HepG2 (cell line): ENCODE results near the gene CPS1. TPM values are rescaled to one million over a fixed set of nuclear protein-coding genes. Genes with fewer than 3 reads are reported as not detected.

Source experiments
- ATAC-seq: fragments of 200-7000 bp; cut with Tn5 transposase; 3 replicates; pipeline ENCODE4 v1.9.1; 2020; ENCODE audit warnings: mild to moderate bottlenecking, moderate library complexity
- BruUV-seq: library from RNA; stranded (reverse); fragments of 400-500 nt; replicated peaks from 2 replicates; lab custom pipeline; 2021; lab: Mats Ljungman, UMichigan
- CTCF ChIA-PET: fragments of 300-600 bp; formaldehyde crosslinking; extraction: SDS; loops from one replicate; lab custom pipeline; 2021; ENCODE audit warnings: low total read pairs, inconsistent platforms, low intra/inter-chr PET ratio; lab: Yijun Ruan, JAX
- POLR2A ChIA-PET: fragments of 350-600 bp; sonication (Branson Sonifier 250); formaldehyde crosslinking; loops from one replicate; lab custom pipeline; 2020; ENCODE audit warnings: antibody characterized with exemption, inconsistent platforms; lab: Yijun Ruan, JAX
- DNase-seq: peaks from one replicate; pipeline ENCODE4 v3.0.0-alpha.2; 2015; ENCODE audit warnings: low spot score
- FAIRE-seq: peaks from 3 replicates; lab custom pipeline; 2011; peaks lifted over from hg19 to GRCh38; lab: Jason Lieb, UNC
- H2AFZ ChIP-seq: one replicate; pipeline ENCODE4 v1.6.1; 2011; ENCODE audit warnings: low read length, inconsistent platforms
- H3K27ac ChIP-seq: fragments of 300-600 bp; 3 replicates; pipeline ENCODE4 v1.8.0; 2011; ENCODE audit warnings: mixed run types, mild to moderate bottlenecking, mixed read lengths, low read length, inconsistent platforms; ENCODE audit not compliant: insufficient read depth; ENCODE audit errors: extremely low read length
- H3K27me3 ChIP-seq, 2 experiments: fragments of 200-600 bp in 1 of 2; 2 replicates in 1 of 2; 3 replicates in 1 of 2; pipeline versions ENCODE4 v1.6.0 to v1.8.0; 2011; ENCODE audit warnings: low read length in 2 of 2, mild to moderate bottlenecking in 2 of 2, moderate library complexity in 2 of 2, inconsistent platforms in 1 of 2; ENCODE audit not compliant: insufficient read depth in 2 of 2, control insufficient read depth in 1 of 2
- H3K36me3 ChIP-seq, 2 experiments: fragments of 200-600 bp in 1 of 2; replicated peaks in 1 of 2; 2 replicates in 1 of 2; 3 replicates in 1 of 2; pipeline versions ENCODE4 v1.5.1 to v1.8.0; 2011; ENCODE audit warnings: low read length in 2 of 2, inconsistent platforms in 1 of 2; ENCODE audit not compliant: insufficient read depth in 2 of 2, control insufficient read depth in 1 of 2
- H3K4me1 ChIP-seq: 2 replicates; pipeline ENCODE4 v1.5.1; 2012; ENCODE audit warnings: low read length, inconsistent platforms; ENCODE audit not compliant: insufficient read depth
- H3K4me2 ChIP-seq: 2 replicates; pipeline ENCODE4 v1.6.0; 2011; ENCODE audit warnings: low read depth, low read length, inconsistent platforms
- H3K4me3 ChIP-seq, 3 experiments: fragments of 200-600 bp in 1 of 3; sonication (generic), shearing (Covaris generic) in 1 of 3; replicated peaks in 1 of 3; 2 replicates each; pipeline ENCODE4 v1.5.1; 2011 to 2016; ENCODE audit warnings: low read length in 3 of 3, inconsistent platforms in 2 of 3, low read depth in 2 of 3, mild to moderate bottlenecking in 2 of 3, control low read depth in 1 of 3, mixed read lengths in 1 of 3; ENCODE audit not compliant: insufficient read depth in 1 of 3
- H3K79me2 ChIP-seq: one replicate; pipeline ENCODE4 v1.6.1; 2011; ENCODE audit warnings: low read length, inconsistent platforms; ENCODE audit not compliant: insufficient read depth
- H3K9ac ChIP-seq: 2 replicates; pipeline ENCODE4 v1.6.0; 2011; ENCODE audit warnings: mild to moderate bottlenecking, low read depth, low read length, inconsistent platforms; ENCODE audit not compliant: insufficient read depth
- H3K9me3 ChIP-seq: 2 replicates; pipeline ENCODE4 v1.5.1; 2012; ENCODE audit warnings: mild to moderate bottlenecking, low read length
- H4K20me1 ChIP-seq: 2 replicates; pipeline ENCODE4 v1.6.0; 2011; ENCODE audit warnings: inconsistent platforms, mild to moderate bottlenecking, low read length, moderate library complexity; ENCODE audit not compliant: insufficient read depth
- ARNTL ChIP-seq: sonication (generic); formaldehyde crosslinking; IDR thresholded peaks from 2 replicates; pipeline ENCODE4 v1.4.0; 2020; ENCODE audit warnings: mild to moderate bottlenecking, missing genetic modification reagents
- ERF ChIP-seq: IDR thresholded peaks from 2 replicates; pipeline ENCODE4 v1.6.1; 2018; ENCODE audit warnings: missing biosample characterization, missing genetic modification reagents
- HOMEZ ChIP-seq: IDR thresholded peaks from 2 replicates; pipeline ENCODE4 v1.6.1; 2016; ENCODE audit warnings: low read depth
- KDM5B ChIP-seq: sonication (generic); formaldehyde crosslinking; IDR thresholded peaks from 2 replicates; pipeline ENCODE4 v1.4.0; 2020; ENCODE audit warnings: missing genetic modification reagents, mild to moderate bottlenecking, borderline replicate concordance
- NPAS2 ChIP-seq: sonication (generic); formaldehyde crosslinking; IDR thresholded peaks from 2 replicates; pipeline ENCODE4 v1.8.0; 2022; ENCODE audit warnings: mild to moderate bottlenecking, missing genetic modification reagents, borderline replicate concordance
- REPIN1 ChIP-seq: sonication (generic); formaldehyde crosslinking; IDR thresholded peaks from 2 replicates; pipeline ENCODE4 v1.8.0; 2022; ENCODE audit warnings: missing genetic modification reagents, low read depth, mild to moderate bottlenecking, borderline replicate concordance
- SMARCE1 ChIP-seq: fragments of 450-650 bp; IDR thresholded peaks from 2 replicates; pipeline ENCODE4 v1.6.1; 2017; ENCODE audit warnings: borderline replicate concordance
- SYNCRIP ChIP-seq: fragments of 200-400 bp; formaldehyde crosslinking; IDR thresholded peaks from 2 replicates; pipeline ENCODE4 v1.6.1; 2018; ENCODE audit warnings: mild to moderate bottlenecking, low read depth, low read length; ENCODE audit not compliant: insufficient read depth
- TCF12 ChIP-seq, 2 experiments: fragments of 450-650 bp in 1 of 2; sonication (generic) in 1 of 2; formaldehyde crosslinking in 1 of 2; IDR thresholded peaks; 2 replicates each; pipeline versions ENCODE4 v1.6.1 to v1.8.0; 2017 to 2022; ENCODE audit warnings: antibody characterized with exemption in 1 of 2, mild to moderate bottlenecking in 1 of 2, missing genetic modification reagents in 1 of 2, moderate library complexity in 1 of 2
- ZFP1 ChIP-seq: IDR thresholded peaks from 2 replicates; pipeline ENCODE4 v1.6.1; 2016
- ZFP36L2 ChIP-seq: sonication (generic); formaldehyde crosslinking; IDR thresholded peaks from 2 replicates; pipeline ENCODE4 v1.4.0; 2020; ENCODE audit warnings: missing genetic modification reagents
- ZKSCAN8 ChIP-seq: IDR thresholded peaks from 2 replicates; pipeline ENCODE4 v1.6.1; 2016; ENCODE audit warnings: borderline replicate concordance, missing genetic modification reagents, missing compliant biosample characterization
- ZNF101 ChIP-seq: sonication (generic); formaldehyde crosslinking; IDR thresholded peaks from 2 replicates; pipeline ENCODE4 v1.4.0; 2020; ENCODE audit warnings: mild to moderate bottlenecking, low read depth, missing genetic modification reagents, borderline replicate concordance
- ZNF263 ChIP-seq: sonication (generic); formaldehyde crosslinking; IDR thresholded peaks from 2 replicates; pipeline ENCODE4 v1.4.0; 2020; ENCODE audit warnings: missing genetic modification reagents
- ZNF563 ChIP-seq: sonication (generic); formaldehyde crosslinking; IDR thresholded peaks from 2 replicates; pipeline ENCODE4 v1.8.0; 2022; ENCODE audit warnings: mild to moderate bottlenecking, moderate library complexity, missing genetic modification reagents
- ZNF672 ChIP-seq: sonication (generic); formaldehyde crosslinking; IDR thresholded peaks from 2 replicates; pipeline ENCODE4 v1.8.1; 2022; ENCODE audit warnings: missing genetic modification reagents
- WGBS: methylation state at CpG from one replicate; pipeline ENCODE4 v1.1.6; 2017; ENCODE audit warnings: low lambda C conversion rate; 5-methylcytosine and 5-hydroxymethylcytosine counted together
- in situ Hi-C: cut with HindIII; loops from 2 replicates; pipeline ENCODE4 v1.10.0; 2017; ENCODE audit warnings: low pct_unique_long_range_greater_than_20kb; ENCODE audit not compliant: extremely low pct_ligation_motif_present
- intact Hi-C: fragments of 100-400 bp; cut with micrococcal nuclease; formaldehyde crosslinking; loops from one replicate; pipeline ENCODE4 v1.10.0; 2022; ENCODE audit not compliant: unreplicated experiment
- polyA plus RNA-seq, 8 experiments: library from polyadenylated mRNA; depleted of rRNA in 3 of 8; stranded (reverse) in 7 of 8; unstranded in 1 of 8; fragments of >200 nt; fragmentation: Illumina TruSeq in 4 of 8; extraction: Trizol in 4 of 8; gene quantifications; 2 replicates each; pipeline versions ENCODE4 v1.2.1 to v1.2.3, GENCODE V29; 2011 to 2016; ENCODE audit warnings: low read depth in 4 of 8, missing spikeins in 1 of 8, mixed read lengths in 1 of 8; ENCODE audit not compliant: insufficient read depth in 1 of 8
- total RNA-seq, 5 experiments: library from RNA; depleted of rRNA; stranded (reverse); fragments of >200 nt; fragmentation: Illumina TruSeq; extraction: Trizol; gene quantifications; 2 replicates each; pipeline ENCODE4 v1.2.3, GENCODE V29; 2016; ENCODE audit warnings: low read depth in 1 of 5
- TF ChIP-seq, protein P1 (sequence below): sonication (generic); formaldehyde crosslinking; IDR thresholded peaks from 2 replicates; pipeline ENCODE4 v1.4.0; 2020; ENCODE audit warnings: missing genetic modification reagents, low read depth, mild to moderate bottlenecking, borderline replicate concordance

CPS1 gene
- total and polyA plus RNA-seq, 2 of the 13 experiments (the other 11 are each of a cell fraction or from before 2014, with no cell fraction given) = 24.4 to 51.7 TPM

GRCh38 chr2:210592726-210593125 lies 36.3 kb downstream of the CPS1 start:
- no TSS peak for BruUV-seq
- intact Hi-C loops = no loop called here
- H2AFZ ChIP-seq = no peak overlapping the region
- no peak overlapping the region for H3K9ac ChIP-seq
- H3K27me3 ChIP-seq = no peaks in the 10 kb centered on the region
- no peaks in the 10 kb centered on the region for H3K9me3 ChIP-seq
- TF ChIP-seq NPAS2 (CRISPR knock-in tag) (no peak), SYNCRIP (no peak), REPIN1 (CRISPR knock-in tag) (no peak)
- H3K79me2 ChIP-seq = no peaks in the 10 kb centered on the region
- ChIA-PET CTCF (no interaction called here), POLR2A (no interaction called here)
- H4K20me1 ChIP-seq = no peaks in the 10 kb centered on the region
- DNase-seq = no peak
- H3K4me1 ChIP-seq = no peaks in the 10 kb centered on the region
- no peaks in the 10 kb centered on the region; a peak in 1 of 5 replicates for H3K36me3 ChIP-seq
- no peak for FAIRE-seq
- H3K4me3 ChIP-seq = no peak overlapping the region
- no peak for ATAC-seq
- H3K27ac ChIP-seq = no peak overlapping the region
- 94% methylated on average over 4 of the region's 4 CpGs for WGBS
- in situ Hi-C loops = no loop called here
- H3K4me2 ChIP-seq = no peak overlapping the region

DNA sequence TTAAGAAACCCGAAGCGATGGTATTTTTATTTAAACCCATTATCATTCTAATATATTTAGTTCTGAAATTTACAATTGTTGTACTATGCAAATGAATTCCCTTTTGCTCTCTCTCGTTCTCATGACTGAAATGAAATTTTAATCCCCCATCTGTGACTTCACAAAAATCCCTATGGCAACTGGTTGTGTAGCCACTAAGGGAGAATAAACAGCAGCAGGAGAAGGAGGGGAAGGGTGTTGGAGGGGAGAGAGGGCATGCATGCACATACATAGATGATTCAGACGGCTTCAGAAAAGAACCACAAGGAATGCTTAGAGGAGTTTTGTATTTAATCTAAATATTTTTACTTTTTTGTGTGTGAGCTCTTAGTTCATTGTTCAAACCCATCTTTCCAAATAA lies 36.8 kb downstream of the CPS1 start:
- ChIA-PET POLR2A (no interaction called here), CTCF (no interaction called here)
- no peak overlapping the region for H3K4me2 ChIP-seq
- no peaks in the 10 kb centered on the region; a peak in 1 of 5 replicates for H3K36me3 ChIP-seq
- H3K9ac ChIP-seq = no peak overlapping the region
- 96% methylated on average over 4 of the region's 4 CpGs for WGBS
- no peak for DNase-seq
- no peak for TF ChIP-seq ZFP1 (CRISPR knock-in tag)
- TF ChIP-seq TCF12 (IDR thresholded peaks at IDR 0.05) = no peak
- TF ChIP-seq TCF12 (CRISPR knock-in tag; IDR thresholded peaks at IDR 0.05) = no peak
- TF ChIP-seq HOMEZ (CRISPR knock-in tag) = no peak
- TF ChIP-seq, protein P1, sequence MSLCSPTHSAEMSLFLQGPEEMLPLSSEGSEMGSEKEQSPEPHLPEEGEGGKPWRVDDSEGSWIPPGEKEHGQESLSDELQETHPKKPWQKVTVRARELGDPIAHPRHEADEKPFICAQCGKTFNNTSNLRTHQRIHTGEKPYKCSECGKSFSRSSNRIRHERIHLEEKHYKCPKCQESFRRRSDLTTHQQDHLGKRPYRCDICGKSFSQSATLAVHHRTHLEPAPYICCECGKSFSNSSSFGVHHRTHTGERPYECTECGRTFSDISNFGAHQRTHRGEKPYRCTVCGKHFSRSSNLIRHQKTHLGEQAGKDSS (CRISPR knock-in tag) = no peak
- no peak for TF ChIP-seq ZNF101 (CRISPR knock-in tag)
- no peak for TF ChIP-seq ERF
- TF ChIP-seq ZNF672 = no peak
- no peak for TF ChIP-seq ARNTL
- TF ChIP-seq ZKSCAN8 = no peak
- no peak for TF ChIP-seq ZFP36L2
- no peak for TF ChIP-seq ZNF263 (CRISPR knock-in tag)
- no peak for TF ChIP-seq KDM5B
- no peak for TF ChIP-seq ZNF563 (CRISPR knock-in tag)
- no peak for TF ChIP-seq SMARCE1
- no peak for FAIRE-seq
- H3K27ac ChIP-seq = no peak overlapping the region
- H3K4me3 ChIP-seq = no peak overlapping the region
- BruUV-seq = no TSS peak
- no peaks in the 10 kb centered on the region for H3K79me2 ChIP-seq
- no peaks in the 10 kb centered on the region for H4K20me1 ChIP-seq
- in situ Hi-C loops = no loop called here
- no peak overlapping the region for H2AFZ ChIP-seq
- ATAC-seq = no peak
- H3K4me1 ChIP-seq = no peaks in the 10 kb centered on the region
- intact Hi-C loops = no loop called here
- H3K9me3 ChIP-seq = peaks cover 2% of the 10 kb centered on the region; the same call in 1 of the 2 replicates
- H3K27me3 ChIP-seq = no peaks in the 10 kb centered on the region
